ENCODE results near the gene IQGAP3. TPM values are rescaled to one million over a fixed set of nuclear protein-coding genes. Genes with fewer than 3 reads are reported as not detected.

The IQGAP3 gene
- polyA plus RNA-seq, 1 of the 3 experiments (the other 2 are of a cell fraction), result 15.6 TPM

GRCh38 chr1:156595016-156595415 is 22.7 kb upstream of the IQGAP3 start:
- H4K20me1 ChIP-seq (ENCODE audit: insufficient read depth), result no peaks in the 10 kb centered on the region
- no peaks in the 10 kb centered on the region for H3K9me3 ChIP-seq
- H3K79me2 ChIP-seq (ENCODE audit: insufficient read depth), result peaks cover 31% of the 10 kb centered on the region
- WGBS (ENCODE audit: low lambda C conversion rate), result 91% methylated on average over 2 of the region's 2 CpGs
- no peak overlapping the region for H3K27ac ChIP-seq (ENCODE audit: low read depth in 2 of 2, low read length in 1 of 2)
- TF ChIP-seq RFX5 (IDR thresholded peaks at IDR 0.05; ENCODE audit: low read length) (no peak), POLR2AphosphoS5 (IDR thresholded peaks at IDR 0.05; ENCODE audit: low read depth, low read length) (0 out of 2 replicates have a peak, but pooled peaks have one; percentile 8)
- CTCF ChIA-PET, result interaction anchor here (1.0 to 5.6 kb wide), 6 partner anchors 8 to 29 kb away, joined by 3 to 42 read pairs (median 5); no protein-coding TSS in a partner anchor
- H3F3A ChIP-seq (replicated peaks; ENCODE audit: insufficient read depth), result peaks cover 17% of the 10 kb centered on the region
- H3K4me1 ChIP-seq (ENCODE audit: control insufficient read depth in 1 of 2, insufficient read depth in 2 of 2, low read depth in 1 of 2, low read length in 1 of 2), result peaks cover under 1 to 20% of the 10 kb centered on the region in 2 experiments; a peak in 3 of 4 replicates
- no peak overlapping the region for H2AFZ ChIP-seq (ENCODE audit: low read depth)
- H3K36me3 ChIP-seq (replicated peaks in 1 of 2; ENCODE audit: control insufficient read depth in 1 of 2, insufficient read depth in 2 of 2, low read length in 1 of 2), result peaks cover 47 to 63% of the 10 kb centered on the region in 2 experiments
- DNase-seq, result no peak
- POLR2A ChIA-PET, result interaction anchor here (0.6 kb wide), 1 partner anchor 298 kb away, joined by 3 read pairs; no protein-coding TSS in a partner anchor
- no peak overlapping the region for H3K4me3 ChIP-seq (ENCODE audit: low read depth in 2 of 2, low read length in 1 of 2)
- no peaks in the 10 kb centered on the region for H3K9me2 ChIP-seq
- no peak overlapping the region for H3K9ac ChIP-seq
- no peak overlapping the region for H3K4me2 ChIP-seq
- H3K27me3 ChIP-seq (ENCODE audit: insufficient read depth), result no peaks in the 10 kb centered on the region

DNA sequence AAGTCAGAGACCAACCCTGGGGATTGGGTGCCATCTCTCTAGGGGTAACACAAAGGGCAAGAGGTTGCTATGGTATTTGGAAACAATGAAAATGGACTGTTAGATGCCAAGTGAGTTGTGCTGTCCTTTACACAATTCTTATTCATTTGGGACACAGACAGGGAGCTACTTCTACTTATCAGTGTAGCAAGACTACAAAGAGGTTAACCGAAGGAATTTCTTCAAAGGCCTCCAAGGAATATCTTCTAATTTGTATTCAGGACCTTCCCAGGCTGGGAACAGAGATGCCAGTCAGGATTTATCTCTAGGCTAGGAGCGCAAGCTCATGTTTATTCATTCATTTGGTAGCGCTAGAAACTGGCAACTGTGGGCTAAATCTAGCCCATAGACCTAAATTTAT is 21.8 kb upstream of the IQGAP3 start:
- CTCF ChIA-PET, result interaction anchor here (1.0 to 5.6 kb wide), 8 partner anchors 8 to 65 kb away, joined by 3 to 42 read pairs (median 4); partner anchors contain the start of gene BCAN
- no peak for TF ChIP-seq IRF3 (IDR thresholded peaks at IDR 0.05; ENCODE audit: low read depth, low read length)
- TF ChIP-seq FOXJ3 (CRISPR knock-in tag; IDR thresholded peaks at IDR 0.05), result no peak
- TF ChIP-seq JUND (IDR thresholded peaks at IDR 0.05), result no peak
- TF ChIP-seq MXI1 (IDR thresholded peaks at IDR 0.05; ENCODE audit: low read depth, low read length), result no peak
- no peak for TF ChIP-seq RAD21 (IDR thresholded peaks at IDR 0.05; ENCODE audit: low read length)
- no peak for TF ChIP-seq REST (IDR thresholded peaks at IDR 0.05; ENCODE audit: low read depth, low read length)
- no peak for TF ChIP-seq NFIC (IDR thresholded peaks at IDR 0.05; ENCODE audit: borderline replicate concordance)

More for the DNA sequence above, 21.8 kb upstream of the IQGAP3 start:
- no peak overlapping the region for H3K4me3 ChIP-seq (ENCODE audit: low read depth in 2 of 2, low read length in 1 of 2)
- no peak overlapping the region for H2AFZ ChIP-seq (ENCODE audit: low read depth)
- no peak overlapping the region for H3K4me2 ChIP-seq
- peaks cover 42 to 63% of the 10 kb centered on the region in 2 experiments for H3K36me3 ChIP-seq (replicated peaks in 1 of 2; ENCODE audit: control insufficient read depth in 1 of 2, insufficient read depth in 2 of 2, low read length in 1 of 2)
- no peaks in the 10 kb centered on the region for H3K9me3 ChIP-seq
- peaks cover 13% of the 10 kb centered on the region for H3F3A ChIP-seq (replicated peaks; ENCODE audit: insufficient read depth)
- DNase-seq, result no peak
- 98% methylated on average over 3 of the region's 3 CpGs for WGBS (ENCODE audit: low lambda C conversion rate)
- no peaks in the 10 kb centered on the region for H3K27me3 ChIP-seq (ENCODE audit: insufficient read depth)
- H4K20me1 ChIP-seq (ENCODE audit: insufficient read depth), result no peaks in the 10 kb centered on the region
- no peak overlapping the region for H3K27ac ChIP-seq (ENCODE audit: low read depth in 2 of 2, low read length in 1 of 2)
- POLR2A ChIA-PET, result interaction anchor here (0.6 kb wide), 1 partner anchor 297 kb away, joined by 3 read pairs; no protein-coding TSS in a partner anchor
- no peaks in the 10 kb centered on the region for H3K9me2 ChIP-seq
- peaks cover 23% of the 10 kb centered on the region for H3K79me2 ChIP-seq (ENCODE audit: insufficient read depth)
- H3K4me1 ChIP-seq (ENCODE audit: control insufficient read depth in 1 of 2, insufficient read depth in 2 of 2, low read depth in 1 of 2, low read length in 1 of 2), result peaks cover 0 to 16% of the 10 kb centered on the region in 2 experiments; a peak in 2 of 4 replicates
- no peak overlapping the region for H3K9ac ChIP-seq
